NCI-H345 treated with DMSO at 0.1 percent for 48 hours (cell line): ENCODE measurements around the gene PRRT2.
A peak's percentile ranks its signal among the peaks of the same experiment; 100 is the strongest.
"Not testable (repeated sequence)": the region's sequence is repeated elsewhere in the genome, so short reads cannot be mapped to it uniquely, and the experiment has no call there.

ENCODE experiments used
- DNase-seq: peaks from one replicate; lab custom pipeline; 2025; ENCODE audit not compliant: unreplicated experiment; lab: John Stamatoyannopoulos, UW

Gene PRRT2

DNA sequence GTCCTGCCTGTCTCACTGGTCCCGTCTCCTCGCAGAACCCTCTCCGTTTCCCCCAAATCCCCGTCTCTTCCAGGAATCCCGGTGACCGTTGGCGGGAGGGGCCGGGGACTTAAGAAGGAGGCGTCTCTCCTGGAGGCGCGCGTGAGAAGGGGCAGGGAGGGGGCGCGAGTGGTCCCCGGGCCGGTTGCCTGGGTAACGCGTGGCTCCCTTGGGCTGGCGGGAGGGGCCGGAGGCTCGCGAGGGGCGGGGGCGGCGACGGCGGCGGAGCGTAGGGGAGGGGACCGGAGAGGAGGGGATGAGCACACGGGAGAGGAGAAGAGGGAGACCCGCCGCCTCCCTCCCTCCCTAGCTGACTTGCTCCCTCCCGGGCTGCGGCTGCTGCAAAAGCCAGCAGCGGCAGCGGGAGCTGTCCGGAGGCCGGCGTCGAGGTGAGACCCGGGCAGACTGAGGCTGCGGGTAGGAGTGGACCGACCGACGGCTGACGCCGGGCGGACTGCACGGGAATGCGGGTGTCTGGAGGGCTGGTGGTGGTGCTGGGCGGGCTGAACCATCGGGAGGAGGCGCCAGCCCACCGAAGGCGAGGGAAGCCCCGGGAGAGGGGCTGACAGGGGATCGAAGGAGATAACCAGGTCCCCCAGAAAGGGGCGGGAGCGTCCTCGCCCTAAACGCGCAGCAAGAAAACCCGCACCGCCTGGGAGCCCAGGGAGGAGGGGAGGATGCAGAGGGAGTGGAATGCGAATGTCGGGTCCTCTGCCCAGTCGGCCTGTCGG is at the start of gene PRRT2:
Gene PRRT2 (plus strand): TSS at position 298 of the 770 bp plus-strand sequence. CDS start 862 bp downstream, outside the sequence.
- peak; percentile 37 for DNase-seq

- no peak for DNase-seq
Observed at GRCh38 chr16:29763326-29763725, 48.7 kb upstream of the PRRT2 start.

GRCh38 chr16:29765167-29766032 is 46.6 kb upstream of the PRRT2 start:
- DNase-seq, result peak; percentile 93

DNA sequence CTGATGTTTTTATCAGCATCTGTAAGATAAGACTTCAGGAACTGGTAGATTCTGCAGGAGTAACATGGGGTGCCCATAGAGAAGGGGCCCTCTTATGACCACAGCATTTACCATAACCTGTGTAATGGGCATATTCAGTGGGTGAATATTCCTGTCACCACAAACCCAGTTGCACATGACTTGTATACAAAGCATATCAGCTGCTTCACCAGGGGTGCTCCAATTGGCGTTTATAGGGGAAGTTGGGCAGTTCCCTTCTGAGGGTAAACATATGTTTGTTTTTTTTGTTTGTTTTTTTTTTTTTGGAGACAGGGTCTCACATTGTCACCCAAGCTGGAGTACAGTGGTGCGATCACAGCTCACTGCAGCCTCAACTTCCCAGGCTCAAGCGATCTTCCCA is 45.4 kb upstream of the PRRT2 start:
- DNase-seq, result no peak

- no peak for DNase-seq
Observed at GRCh38 chr16:29767062-29767461, 44.9 kb upstream of the PRRT2 start.

DNA sequence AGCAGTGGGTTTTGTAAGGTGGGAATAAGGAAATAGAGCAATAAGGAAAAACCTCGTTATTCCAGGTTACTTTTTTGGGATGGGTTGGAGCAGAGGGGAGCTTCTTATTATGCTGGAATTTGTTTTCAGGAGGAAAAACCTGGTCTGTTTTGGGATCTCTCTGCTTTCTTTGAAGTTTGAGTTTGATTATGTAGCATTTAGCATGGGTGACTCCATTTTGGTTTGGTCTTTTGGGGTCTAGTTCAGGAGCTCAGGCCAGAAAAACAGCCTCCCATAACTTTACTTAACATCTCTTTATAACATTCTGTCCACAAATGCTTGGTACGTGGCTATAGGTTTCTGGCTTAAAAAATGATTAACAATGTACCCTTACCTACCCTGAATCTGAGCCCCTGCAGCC is 42.5 kb upstream of the PRRT2 start:
- DNase-seq, result no peak

- DNase-seq, result no peak
Observed at GRCh38 chr16:29770250-29770929, 41.6 kb upstream of the PRRT2 start.

DNA sequence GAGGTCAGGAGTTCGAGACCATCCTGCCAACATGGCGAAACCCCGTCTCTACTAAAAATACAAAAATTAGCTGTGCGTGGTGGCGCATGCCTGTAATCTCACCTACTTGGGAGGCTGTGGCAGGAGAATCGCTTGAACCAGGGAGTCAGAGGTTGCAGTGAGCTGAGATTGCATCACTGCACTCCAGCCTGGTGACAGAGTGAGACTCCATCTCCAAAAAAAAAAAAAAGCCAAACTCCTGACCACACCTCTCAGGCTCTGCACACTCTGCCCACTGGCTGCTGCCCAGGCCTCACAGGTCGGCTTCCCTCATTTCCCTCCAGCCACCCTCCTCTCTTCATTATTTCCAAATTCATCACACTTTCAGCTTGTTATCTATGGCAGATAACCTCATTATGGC is 39.7 kb upstream of the PRRT2 start:
- DNase-seq, result not testable (repeated sequence)

DNA sequence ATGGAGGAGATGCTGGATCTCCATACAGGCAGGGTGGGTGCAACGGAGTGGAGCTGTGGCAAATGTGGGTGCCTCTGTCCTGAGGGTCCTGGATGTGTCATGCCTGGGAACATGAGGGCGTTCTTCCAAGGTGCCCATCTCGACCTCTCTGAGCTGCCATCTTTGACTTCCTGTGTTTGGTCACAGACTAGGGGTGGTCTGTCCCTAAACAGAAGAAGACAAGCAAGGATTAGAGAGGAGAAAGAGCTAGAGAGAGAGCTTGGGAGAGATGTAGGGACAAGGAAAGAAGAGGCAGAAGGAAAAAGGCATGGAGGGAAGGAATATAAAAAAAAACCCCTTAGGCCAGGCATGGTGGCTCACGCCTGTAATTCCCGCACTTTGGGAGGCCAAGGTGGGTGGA is 37.3 kb upstream of the PRRT2 start:
- DNase-seq, result no peak

DNA sequence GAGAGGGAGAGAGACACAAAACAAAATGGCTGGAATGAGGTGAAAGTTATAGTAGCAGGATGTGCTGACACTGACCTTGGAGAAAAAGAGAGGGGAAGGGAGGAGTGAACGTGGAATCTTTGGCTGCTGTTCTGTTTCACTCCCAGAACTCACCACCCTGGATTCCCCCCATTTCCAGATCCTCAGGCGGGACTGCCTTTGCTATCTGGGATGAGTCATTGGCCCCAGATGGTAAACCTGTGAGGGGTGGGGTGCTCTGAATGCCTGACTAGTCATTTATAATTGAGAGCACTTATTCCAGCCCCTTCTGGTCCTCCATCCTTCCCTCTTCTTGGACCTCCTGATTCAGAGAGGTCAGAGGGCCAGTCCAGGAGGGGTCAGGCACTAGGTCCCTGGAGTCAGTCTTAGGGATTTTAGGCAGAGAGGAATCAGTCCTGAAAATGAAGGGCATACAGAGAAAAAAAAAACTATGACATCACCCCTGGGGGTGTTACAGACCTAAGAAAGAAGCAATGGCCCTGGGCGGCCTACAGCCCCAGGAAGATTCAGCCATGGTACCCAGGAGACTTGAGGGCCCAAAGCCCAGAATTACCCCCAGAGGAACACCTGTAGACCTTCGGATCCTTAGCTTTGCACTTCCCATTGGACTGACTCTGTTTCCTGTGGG is 36.1 kb upstream of the PRRT2 start:
- no peak for DNase-seq

DNA sequence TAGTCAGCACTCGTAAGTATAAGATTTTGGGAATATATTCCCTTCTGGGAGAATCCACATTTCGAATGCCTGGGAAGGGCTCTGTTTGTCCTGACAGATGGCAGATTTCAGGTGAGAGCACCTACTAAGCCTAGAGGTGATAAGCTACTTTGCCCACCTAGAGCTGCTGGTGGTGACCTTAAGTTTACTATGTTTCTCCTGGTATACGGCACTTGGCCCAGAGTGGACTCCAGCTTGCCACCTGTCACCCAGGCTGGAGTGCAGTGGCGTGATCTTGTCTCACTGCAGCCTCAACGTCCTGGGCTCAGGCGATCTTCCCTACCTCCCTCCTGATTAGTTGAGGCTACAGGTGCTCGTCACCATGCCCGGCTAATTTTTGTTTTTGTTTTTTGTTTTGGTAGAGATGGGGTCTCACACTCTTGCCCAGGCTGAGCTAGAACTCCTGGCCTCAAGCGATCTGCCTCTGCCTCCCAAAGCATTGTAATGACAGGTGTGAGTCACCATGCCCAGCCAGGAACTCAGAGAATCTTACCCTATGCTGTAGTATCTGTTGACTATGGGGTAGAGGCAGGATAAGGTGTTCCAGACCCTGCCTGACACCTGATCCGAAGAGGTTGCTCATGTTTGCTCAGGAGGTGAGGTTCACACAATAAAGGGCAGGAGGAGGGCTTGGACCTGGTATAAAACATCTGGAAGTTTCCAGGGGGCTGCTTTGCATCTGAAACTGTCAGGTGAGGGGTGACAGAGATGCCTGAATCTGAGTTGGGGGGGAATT is 34.2 kb upstream of the PRRT2 start, which contains the start of gene ZG16:
Gene ZG16 (plus strand): TSS at position 681 of the 775 bp plus-strand sequence. CDS start 1,011 bp downstream, outside the sequence.
- no peak for DNase-seq

DNA sequence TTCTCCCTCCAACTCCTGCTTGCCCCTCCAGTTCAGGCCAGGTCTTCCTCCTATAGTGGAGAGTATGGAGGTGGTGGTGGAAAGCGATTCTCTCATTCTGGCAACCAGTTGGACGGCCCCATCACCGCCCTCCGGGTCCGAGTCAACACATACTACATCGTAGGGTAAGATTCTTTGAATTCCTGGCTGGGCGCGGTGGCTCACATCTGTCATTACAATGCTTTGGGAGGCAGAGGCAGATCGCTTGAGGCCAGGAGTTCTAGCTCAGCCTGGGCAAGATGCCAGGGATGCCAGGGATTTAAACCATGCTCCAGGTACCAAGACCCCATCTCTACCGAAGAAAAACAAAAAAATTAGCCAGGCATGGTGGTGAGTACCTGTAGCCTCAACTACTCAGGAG is 32.5 kb upstream of the PRRT2 start:
- no peak for DNase-seq

DNA sequence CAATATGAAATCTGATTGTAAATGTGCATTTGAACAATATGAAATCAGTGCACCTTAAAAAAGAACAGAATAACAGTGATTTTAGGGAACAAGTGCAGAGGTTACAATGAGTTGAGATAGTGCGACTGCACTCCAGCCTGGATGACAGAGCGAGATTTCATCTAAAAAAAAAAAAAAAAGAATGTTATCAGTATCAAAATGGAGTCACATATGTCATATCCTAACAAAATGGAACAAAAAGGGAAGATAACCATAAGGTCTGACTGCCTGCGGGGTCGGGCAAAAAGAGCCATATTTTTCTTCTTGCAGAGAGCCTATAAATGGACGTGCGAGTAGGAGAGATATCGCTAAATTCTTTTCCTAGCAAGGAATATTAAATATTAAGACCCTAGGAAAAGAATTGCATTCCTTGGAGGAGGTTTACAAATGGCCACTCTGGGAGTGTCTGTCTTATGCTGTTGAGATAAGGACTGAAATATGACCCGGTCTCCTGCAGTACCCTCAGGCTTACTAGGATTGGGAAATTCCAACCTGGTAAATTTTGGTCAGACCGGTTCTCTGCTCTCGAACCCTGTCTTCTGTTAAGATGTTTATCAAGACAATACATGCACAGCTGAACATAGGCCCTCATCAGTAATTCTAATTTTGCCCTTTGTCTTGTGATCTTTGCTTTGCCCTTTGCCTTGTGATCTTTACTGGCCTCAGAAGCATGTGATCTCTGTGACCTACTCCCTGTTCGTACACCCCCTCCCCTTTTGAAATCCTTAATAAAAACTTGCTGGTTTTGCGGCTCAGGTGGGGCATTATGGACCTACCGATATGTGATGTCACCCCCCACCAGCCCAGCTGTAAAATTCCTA is 28.7 kb upstream of the PRRT2 start:
- DNase-seq, result not testable (repeated sequence)

- no peak for DNase-seq
Observed at GRCh38 chr16:29784157-29784556, 27.8 kb upstream of the PRRT2 start.

DNA sequence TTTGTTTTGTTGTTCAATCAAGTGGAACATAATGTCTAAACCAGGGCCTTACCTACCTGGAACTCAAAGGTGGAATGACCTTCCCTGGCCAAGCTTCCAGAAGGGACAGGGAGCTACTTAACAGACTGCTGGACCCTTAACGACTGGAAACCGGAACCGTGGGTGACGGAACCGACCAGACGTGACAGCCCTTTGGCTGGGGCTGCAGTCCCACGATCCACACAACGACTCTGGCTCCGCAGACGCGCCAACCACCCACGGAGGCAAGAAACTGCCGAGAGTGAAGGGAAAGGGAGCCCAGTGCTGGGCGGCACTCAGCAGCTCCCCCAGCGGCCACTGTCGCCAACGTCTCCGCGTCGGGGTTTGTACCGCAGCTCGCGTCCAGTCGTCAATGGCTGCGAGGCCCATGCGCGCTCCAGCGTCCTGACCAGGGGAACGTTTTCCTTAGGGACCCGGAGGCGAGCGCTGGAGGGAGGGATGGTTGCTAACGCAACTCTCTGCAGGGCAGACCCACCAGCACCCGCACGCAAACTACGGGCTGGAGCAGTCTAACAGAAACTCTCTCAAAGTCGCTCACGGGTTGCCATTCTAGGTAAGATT is 27.0 kb upstream of the PRRT2 start:
- no peak for DNase-seq

DNA sequence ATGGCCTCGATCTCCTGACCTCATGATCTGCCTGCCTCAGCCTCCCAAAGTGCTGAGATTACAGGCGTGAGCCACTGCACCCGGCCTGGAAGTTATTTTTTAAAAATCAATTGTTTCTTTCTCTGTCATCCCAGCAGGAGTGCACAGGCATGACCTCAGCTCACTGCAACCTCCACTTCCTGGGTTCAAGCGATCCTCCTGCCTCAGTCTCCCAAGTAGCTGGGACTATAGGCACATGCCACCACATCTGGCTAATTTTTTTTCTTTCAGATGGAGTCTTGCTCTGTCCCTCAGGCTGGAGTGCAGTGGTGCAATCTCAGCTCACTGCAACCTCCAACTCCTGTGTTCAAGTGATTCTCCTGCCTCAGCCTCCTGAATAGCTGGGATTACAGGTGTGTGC is 24.8 kb upstream of the PRRT2 start:
- DNase-seq, result not testable (repeated sequence)

DNA sequence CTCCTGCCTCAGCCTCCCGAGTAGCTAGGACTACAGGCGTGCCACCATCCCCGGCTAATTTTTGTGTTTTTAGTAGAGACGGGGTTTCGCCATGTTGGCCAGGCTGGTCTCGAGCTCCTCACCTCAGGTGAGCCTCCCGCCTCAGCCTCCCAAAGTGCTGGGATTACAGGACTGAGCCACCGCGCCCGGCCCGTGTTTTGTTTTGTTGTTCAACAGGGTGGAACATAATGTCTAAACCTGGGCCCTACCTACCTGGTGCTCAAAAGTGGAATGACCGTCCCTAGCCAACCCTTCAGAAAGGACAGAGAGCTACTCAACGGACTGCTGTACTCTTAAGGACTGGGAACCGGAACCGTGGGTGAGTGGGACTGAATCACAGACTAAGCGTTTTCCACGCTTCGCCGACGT is 22.2 kb upstream of the PRRT2 start:
- DNase-seq, result no peak

DNA sequence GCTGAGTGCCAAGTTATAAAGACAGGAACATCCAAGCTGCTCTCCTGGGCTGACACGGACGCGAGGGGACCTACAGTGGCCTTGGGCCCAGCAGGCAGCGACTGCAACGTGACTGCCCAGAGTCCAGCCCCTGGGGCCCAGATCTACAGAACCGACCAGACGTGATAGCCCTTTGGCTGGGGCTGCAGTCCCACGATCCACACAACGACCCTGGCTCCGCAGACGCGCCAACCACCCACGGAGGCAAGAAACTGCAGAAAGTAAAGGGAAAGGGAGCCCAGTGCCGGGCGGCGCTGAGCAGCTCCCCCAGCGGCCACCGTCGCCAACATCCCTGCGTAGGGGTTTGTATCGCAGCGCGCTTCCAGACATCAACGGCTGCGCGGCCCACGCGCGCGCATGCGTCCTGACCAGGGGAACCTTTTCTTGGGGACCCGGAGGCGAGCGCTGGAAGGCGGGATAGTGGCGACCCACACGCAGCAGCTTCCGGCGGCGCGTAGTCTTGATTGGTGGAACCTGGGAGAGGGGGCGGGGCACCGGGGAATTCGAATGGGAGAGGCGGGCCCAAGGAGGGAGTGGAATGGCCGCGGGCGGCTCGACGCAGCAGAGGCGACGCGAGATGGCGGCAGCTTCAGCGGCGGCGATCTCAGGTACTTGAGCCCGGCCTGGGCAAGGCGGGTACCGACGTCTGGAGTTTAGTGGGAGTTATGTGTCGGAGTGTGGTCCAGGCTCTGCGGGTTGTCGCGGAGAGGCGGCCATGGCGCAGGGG is 21.6 kb upstream of the PRRT2 start, which contains the start of gene KIF22:
Gene KIF22 (plus strand): TSS at position 569 of the 766 bp plus-strand sequence. CDS start 9 bp downstream, at position 578.
- DNase-seq, result peak; percentile 99
